ENCODE data around the gene ZNFX1. TPM values are rescaled to one million over a fixed set of nuclear protein-coding genes. Genes with fewer than 3 reads are reported as not detected.

The ZNFX1 gene
- total and polyA plus RNA-seq, 9 of the 15 experiments (the other 6 are each of a cell fraction or from before 2014, with no cell fraction given), result 3.8 to 13.8 (median 10.3) TPM

DNA sequence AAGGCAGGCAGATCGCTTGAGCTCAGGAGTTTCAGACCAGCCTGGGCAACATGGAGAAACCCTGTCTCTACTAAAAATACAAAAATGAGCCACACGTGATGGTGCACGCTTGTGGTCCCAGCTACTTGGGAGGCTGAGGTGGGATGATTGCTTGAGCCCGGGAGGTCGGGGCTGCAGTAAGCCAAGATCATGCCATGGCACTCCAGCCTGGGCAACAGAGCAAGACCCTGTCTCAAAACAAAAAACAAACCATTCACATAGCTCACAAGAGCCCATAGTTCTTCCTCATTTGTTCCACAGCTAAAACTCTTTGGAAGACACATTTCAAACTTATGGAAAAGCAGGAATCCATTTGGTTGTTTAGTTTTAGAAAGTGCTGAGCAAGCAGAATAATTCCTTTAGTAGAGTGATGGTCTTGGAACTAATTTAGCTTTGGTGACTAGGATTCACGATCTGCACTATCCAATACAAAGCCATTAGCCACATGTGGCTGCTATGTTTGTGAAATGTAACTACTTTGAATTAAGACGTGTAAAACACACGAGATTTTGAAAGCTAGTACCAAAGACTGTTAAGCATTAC, 4.1 kb downstream of the ZNFX1 start:
- POLR2A ChIA-PET, result interaction anchor here (0.6 to 1.1 kb wide), 2 partner anchors 8 to 40 kb away, joined by 3 to 4 read pairs; no protein-coding TSS in a partner anchor
- no peak overlapping the region for H2AFZ ChIP-seq (ENCODE audit: low read depth, low read length)
- 87% methylated on average over 8 of the region's 8 CpGs for WGBS (ENCODE audit: insufficient coverage, low coverage, missing lambda C conversion rate)
- FAIRE-seq (no peak), ATAC-seq (no peak), DNase-seq (ENCODE audit: extremely low read depth in 1 of 4, low spot score in 3 of 4) (no peak)
- no TSS peak for BruUV-seq (replicated peaks)
- H3K4me2 ChIP-seq (ENCODE audit: insufficient read depth, low read length), result no peak overlapping the region
- no peak overlapping the region for H3K27ac ChIP-seq (ENCODE audit: extremely low read depth, low read depth, low read length)
- in situ Hi-C loops (cut with MboI), result no loop called here
- intact Hi-C loops (cut with micrococcal nuclease), result no loop called here
- no peak overlapping the region for H3K4me3 ChIP-seq
- H3K9me1 ChIP-seq (ENCODE audit: control insufficient read depth, insufficient read depth, low read length), result peaks cover 4% of the 10 kb centered on the region
- H4K20me1 ChIP-seq (replicated peaks; ENCODE audit: control insufficient read depth, insufficient read depth, low read length), result peaks cover 9% of the 10 kb centered on the region; the same call in 1 of the 2 replicates
- H3K9ac ChIP-seq (ENCODE audit: insufficient read depth in 1 of 2, low read depth in 2 of 2, low read length in 2 of 2), result no peak overlapping the region
- H3K27me3 ChIP-seq (ENCODE audit: control insufficient read depth in 2 of 2, insufficient read depth in 2 of 2, low read length in 2 of 2), result no peaks in the 10 kb centered on the region
- CTCF ChIA-PET (ENCODE audit: low intra/inter-chr PET ratio), result no interaction called here
- H3K79me2 ChIP-seq (ENCODE audit: control insufficient read depth, insufficient read depth, low read length), result peaks cover 72% of the 10 kb centered on the region
- peaks cover 65% of the 10 kb centered on the region for H3K36me3 ChIP-seq (ENCODE audit: control insufficient read depth, insufficient read depth, low read length)
- H3K9me3 ChIP-seq (replicated peaks; ENCODE audit: control insufficient read depth, insufficient read depth, low read depth, low read length), result peaks cover 12% of the 10 kb centered on the region
- peaks cover 13 to 17% of the 10 kb centered on the region in 2 experiments; a peak in 3 of 5 replicates for H3K4me1 ChIP-seq (replicated peaks in 1 of 2; ENCODE audit: control insufficient read depth in 2 of 2, insufficient read depth in 2 of 2, low read length in 2 of 2)
- TF ChIP-seq, protein P1, sequence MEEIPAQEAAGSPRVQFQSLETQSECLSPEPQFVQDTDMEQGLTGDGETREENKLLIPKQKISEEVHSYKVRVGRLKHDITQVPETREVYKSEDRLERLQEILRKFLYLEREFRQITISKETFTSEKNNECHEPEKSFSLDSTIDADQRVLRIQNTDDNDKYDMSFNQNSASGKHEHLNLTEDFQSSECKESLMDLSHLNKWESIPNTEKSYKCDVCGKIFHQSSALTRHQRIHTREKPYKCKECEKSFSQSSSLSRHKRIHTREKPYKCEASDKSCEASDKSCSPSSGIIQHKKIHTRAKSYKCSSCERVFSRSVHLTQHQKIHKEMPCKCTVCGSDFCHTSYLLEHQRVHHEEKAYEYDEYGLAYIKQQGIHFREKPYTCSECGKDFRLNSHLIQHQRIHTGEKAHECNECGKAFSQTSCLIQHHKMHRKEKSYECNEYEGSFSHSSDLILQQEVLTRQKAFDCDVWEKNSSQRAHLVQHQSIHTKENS (CRISPR knock-in tag; IDR thresholded peaks at IDR 0.05), result no peak
- TF ChIP-seq DIDO1 (tag; IDR thresholded peaks at IDR 0.05; ENCODE audit: low read depth) (no peak), MAFF (IDR thresholded peaks at IDR 0.05; ENCODE audit: low read length) (peak; percentile 97), FOXK2 (conservative IDR thresholded peaks at IDR 0.05 in 1 of 2, IDR thresholded peaks at IDR 0.05 in 1 of 2; ENCODE audit: low read depth in 2 of 2) (no peak), GABPB2 (CRISPR knock-in tag; conservative IDR thresholded peaks at IDR 0.05) (no peak), DMBX1 (CRISPR knock-in tag; IDR thresholded peaks at IDR 0.05; ENCODE audit: borderline replicate concordance) (no peak), GABPA (tag; conservative IDR thresholded peaks at IDR 0.05; ENCODE audit: low read depth) (no peak), FUS (optimal IDR thresholded peaks at IDR 0.05; ENCODE audit: low read depth, low read length) (no peak), ZNF561 (CRISPR knock-in tag; conservative IDR thresholded peaks at IDR 0.05) (no peak)
- TF ChIP-seq, protein P2, sequence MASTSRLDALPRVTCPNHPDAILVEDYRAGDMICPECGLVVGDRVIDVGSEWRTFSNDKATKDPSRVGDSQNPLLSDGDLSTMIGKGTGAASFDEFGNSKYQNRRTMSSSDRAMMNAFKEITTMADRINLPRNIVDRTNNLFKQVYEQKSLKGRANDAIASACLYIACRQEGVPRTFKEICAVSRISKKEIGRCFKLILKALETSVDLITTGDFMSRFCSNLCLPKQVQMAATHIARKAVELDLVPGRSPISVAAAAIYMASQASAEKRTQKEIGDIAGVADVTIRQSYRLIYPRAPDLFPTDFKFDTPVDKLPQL (IDR thresholded peaks at IDR 0.05; ENCODE audit: extremely low read depth, insufficient read length), result no peak
- TF ChIP-seq, protein P3, sequence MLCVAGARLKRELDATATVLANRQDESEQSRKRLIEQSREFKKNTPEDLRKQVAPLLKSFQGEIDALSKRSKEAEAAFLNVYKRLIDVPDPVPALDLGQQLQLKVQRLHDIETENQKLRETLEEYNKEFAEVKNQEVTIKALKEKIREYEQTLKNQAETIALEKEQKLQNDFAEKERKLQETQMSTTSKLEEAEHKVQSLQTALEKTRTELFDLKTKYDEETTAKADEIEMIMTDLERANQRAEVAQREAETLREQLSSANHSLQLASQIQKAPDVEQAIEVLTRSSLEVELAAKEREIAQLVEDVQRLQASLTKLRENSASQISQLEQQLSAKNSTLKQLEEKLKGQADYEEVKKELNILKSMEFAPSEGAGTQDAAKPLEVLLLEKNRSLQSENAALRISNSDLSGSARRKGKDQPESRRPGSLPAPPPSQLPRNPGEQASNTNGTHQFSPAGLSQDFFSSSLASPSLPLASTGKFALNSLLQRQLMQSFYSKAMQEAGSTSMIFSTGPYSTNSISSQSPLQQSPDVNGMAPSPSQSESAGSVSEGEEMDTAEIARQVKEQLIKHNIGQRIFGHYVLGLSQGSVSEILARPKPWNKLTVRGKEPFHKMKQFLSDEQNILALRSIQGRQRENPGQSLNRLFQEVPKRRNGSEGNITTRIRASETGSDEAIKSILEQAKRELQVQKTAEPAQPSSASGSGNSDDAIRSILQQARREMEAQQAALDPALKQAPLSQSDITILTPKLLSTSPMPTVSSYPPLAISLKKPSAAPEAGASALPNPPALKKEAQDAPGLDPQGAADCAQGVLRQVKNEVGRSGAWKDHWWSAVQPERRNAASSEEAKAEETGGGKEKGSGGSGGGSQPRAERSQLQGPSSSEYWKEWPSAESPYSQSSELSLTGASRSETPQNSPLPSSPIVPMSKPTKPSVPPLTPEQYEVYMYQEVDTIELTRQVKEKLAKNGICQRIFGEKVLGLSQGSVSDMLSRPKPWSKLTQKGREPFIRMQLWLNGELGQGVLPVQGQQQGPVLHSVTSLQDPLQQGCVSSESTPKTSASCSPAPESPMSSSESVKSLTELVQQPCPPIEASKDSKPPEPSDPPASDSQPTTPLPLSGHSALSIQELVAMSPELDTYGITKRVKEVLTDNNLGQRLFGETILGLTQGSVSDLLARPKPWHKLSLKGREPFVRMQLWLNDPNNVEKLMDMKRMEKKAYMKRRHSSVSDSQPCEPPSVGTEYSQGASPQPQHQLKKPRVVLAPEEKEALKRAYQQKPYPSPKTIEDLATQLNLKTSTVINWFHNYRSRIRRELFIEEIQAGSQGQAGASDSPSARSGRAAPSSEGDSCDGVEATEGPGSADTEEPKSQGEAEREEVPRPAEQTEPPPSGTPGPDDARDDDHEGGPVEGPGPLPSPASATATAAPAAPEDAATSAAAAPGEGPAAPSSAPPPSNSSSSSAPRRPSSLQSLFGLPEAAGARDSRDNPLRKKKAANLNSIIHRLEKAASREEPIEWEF (CRISPR knock-in tag; IDR thresholded peaks at IDR 0.05), result no peak
- TF ChIP-seq, protein P4, sequence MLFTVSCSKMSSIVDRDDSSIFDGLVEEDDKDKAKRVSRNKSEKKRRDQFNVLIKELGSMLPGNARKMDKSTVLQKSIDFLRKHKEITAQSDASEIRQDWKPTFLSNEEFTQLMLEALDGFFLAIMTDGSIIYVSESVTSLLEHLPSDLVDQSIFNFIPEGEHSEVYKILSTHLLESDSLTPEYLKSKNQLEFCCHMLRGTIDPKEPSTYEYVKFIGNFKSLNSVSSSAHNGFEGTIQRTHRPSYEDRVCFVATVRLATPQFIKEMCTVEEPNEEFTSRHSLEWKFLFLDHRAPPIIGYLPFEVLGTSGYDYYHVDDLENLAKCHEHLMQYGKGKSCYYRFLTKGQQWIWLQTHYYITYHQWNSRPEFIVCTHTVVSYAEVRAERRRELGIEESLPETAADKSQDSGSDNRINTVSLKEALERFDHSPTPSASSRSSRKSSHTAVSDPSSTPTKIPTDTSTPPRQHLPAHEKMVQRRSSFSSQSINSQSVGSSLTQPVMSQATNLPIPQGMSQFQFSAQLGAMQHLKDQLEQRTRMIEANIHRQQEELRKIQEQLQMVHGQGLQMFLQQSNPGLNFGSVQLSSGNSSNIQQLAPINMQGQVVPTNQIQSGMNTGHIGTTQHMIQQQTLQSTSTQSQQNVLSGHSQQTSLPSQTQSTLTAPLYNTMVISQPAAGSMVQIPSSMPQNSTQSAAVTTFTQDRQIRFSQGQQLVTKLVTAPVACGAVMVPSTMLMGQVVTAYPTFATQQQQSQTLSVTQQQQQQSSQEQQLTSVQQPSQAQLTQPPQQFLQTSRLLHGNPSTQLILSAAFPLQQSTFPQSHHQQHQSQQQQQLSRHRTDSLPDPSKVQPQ (CRISPR knock-in tag; IDR thresholded peaks at IDR 0.05; ENCODE audit: borderline replicate concordance), result no peak
